Measurements from ENCODE around the gene CARD10.

Gene CARD10, protein sequence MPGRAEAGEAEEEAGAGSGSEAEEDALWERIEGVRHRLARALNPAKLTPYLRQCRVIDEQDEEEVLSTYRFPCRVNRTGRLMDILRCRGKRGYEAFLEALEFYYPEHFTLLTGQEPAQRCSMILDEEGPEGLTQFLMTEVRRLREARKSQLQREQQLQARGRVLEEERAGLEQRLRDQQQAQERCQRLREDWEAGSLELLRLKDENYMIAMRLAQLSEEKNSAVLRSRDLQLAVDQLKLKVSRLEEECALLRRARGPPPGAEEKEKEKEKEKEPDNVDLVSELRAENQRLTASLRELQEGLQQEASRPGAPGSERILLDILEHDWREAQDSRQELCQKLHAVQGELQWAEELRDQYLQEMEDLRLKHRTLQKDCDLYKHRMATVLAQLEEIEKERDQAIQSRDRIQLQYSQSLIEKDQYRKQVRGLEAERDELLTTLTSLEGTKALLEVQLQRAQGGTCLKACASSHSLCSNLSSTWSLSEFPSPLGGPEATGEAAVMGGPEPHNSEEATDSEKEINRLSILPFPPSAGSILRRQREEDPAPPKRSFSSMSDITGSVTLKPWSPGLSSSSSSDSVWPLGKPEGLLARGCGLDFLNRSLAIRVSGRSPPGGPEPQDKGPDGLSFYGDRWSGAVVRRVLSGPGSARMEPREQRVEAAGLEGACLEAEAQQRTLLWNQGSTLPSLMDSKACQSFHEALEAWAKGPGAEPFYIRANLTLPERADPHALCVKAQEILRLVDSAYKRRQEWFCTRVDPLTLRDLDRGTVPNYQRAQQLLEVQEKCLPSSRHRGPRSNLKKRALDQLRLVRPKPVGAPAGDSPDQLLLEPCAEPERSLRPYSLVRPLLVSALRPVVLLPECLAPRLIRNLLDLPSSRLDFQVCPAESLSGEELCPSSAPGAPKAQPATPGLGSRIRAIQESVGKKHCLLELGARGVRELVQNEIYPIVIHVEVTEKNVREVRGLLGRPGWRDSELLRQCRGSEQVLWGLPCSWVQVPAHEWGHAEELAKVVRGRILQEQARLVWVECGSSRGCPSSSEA

GRCh38 chr22:37519268-37520195, at the start of gene CARD10:
TSS of gene CARD10 (minus strand) at chr22:37519415. CDS start at chr22:37519200, 215 bp downstream.
- Mint-ChIP-seq H3K4me1 (peaks cover 7% of the 10 kb centered on the region), H3K36me3 (no peaks in the 10 kb centered on the region), H3K4me3 (peak within 1 kb of the TSS; percentile 71), H3K27me3 (peaks cover 75% of the 10 kb centered on the region), H3K27ac (no peak within 1 kb of the TSS), H3K9me3 (no peaks in the 10 kb centered on the region)
- ATAC-seq: peak; percentile 55

- Mint-ChIP-seq H3K4me1 (peaks cover 22% of the 10 kb centered on the region), H3K9me3 (no peaks in the 10 kb centered on the region), H3K4me3 (no peak overlapping the region), H3K27me3 (peaks cover 66% of the 10 kb centered on the region), H3K36me3 (no peaks in the 10 kb centered on the region), H3K27ac (no peak overlapping the region)
- no peak for ATAC-seq
These were observed 49.3 kb upstream of the CARD10 start for GRCh38 chr22:37568448-37569008.

DNA sequence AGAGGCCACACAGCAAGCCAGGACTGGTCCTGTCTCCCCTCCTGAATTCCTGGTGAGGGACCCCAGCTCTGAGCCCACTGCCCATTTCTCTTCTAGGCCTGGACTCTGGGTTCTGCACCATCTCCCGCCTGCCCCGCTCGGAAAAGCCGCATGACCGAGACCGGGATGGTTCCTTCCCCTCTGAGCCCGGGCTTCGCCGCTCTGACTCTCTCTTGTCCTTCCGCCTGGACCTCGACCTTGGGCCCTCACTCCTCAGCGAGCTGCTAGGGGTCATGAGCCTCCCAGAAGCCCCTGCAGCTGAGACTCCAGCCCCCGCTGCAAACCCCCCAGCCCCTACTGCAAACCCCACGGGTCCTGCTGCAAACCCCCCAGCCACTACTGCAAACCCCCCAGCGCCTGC, 48.8 kb upstream of the CARD10 start:
- Mint-ChIP-seq H3K36me3 (no peaks in the 10 kb centered on the region), H3K27me3 (peaks cover 70% of the 10 kb centered on the region), H3K4me1 (peaks cover 22% of the 10 kb centered on the region), H3K27ac (no peak overlapping the region), H3K9me3 (no peaks in the 10 kb centered on the region), H3K4me3 (no peak overlapping the region)
- no peak for ATAC-seq

DNA sequence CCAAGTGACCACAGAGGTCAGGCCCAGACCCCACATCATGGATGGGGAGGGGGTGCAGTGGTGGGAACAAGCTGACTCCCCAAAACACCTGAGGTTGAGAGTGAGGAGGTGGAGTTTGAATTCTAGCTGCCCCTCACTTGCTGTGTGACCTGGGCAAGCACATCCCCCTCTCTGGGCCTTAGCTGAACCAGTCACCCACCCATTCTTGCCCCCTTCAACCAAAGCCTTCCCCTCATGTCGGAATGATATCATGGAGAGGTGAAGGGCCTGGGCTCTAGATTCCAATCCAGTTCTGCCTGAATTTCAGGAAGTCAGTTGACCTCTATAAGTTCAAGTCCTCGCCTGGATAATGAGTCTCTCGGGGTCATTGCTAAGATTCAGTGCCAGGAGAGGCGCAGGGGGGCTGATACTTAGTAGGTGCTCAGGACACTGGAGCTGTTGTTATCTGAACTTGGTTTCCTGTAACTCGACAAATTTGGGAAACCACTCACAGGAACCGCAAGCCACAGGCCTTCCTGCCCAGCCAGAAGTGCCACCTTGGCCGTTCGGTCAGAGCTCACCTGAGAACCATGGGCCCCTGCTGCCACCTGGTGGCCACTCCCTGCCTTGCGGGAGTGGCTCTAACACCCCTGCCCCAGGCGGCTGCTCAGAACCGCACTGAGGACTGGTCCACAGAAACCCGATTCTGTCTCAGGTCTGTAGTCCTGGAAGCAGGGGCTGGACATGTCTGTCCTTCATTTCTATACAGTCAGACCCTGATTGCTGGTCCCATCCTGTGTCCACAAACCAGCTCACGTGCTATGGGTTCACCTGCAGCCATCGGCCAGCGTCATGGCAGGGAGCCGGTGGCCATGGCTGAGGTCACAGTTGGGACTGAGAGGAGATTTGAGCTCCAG, 47.9 kb upstream of the CARD10 start:
- H3K27ac Mint-ChIP-seq: peak overlapping the region; percentile 28
- peak overlapping the region; percentile 45 for H3K4me3 Mint-ChIP-seq
- no peaks in the 10 kb centered on the region for H3K9me3 Mint-ChIP-seq
- peaks cover 27% of the 10 kb centered on the region for H3K4me1 Mint-ChIP-seq
- peaks cover 75% of the 10 kb centered on the region for H3K27me3 Mint-ChIP-seq
- no peaks in the 10 kb centered on the region for H3K36me3 Mint-ChIP-seq
- ATAC-seq: peak; percentile 92

DNA sequence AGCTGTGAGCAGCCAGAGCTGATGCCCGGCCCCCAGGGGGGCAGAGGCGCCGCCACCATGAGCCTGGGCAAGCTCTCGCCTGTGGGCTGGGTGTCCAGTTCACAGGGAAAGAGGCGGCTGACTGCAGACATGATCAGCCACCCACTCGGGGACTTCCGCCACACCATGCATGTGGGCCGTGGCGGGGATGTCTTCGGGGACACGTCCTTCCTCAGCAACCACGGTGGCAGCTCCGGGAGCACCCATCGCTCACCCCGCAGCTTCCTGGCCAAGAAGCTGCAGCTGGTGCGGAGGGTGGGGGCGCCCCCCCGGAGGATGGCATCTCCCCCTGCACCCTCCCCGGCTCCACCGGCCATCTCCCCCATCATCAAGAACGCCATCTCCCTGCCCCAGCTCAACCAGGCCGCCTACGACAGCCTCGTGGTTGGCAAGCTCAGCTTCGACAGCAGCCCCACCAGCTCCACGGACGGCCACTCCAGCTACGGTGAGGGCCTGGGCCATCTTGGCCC, 47.2 kb upstream of the CARD10 start:
- Mint-ChIP-seq H3K4me1 (peaks cover 34% of the 10 kb centered on the region), H3K36me3 (no peaks in the 10 kb centered on the region), H3K27me3 (peaks cover 75% of the 10 kb centered on the region), H3K27ac (peak overlapping the region; percentile 28), H3K9me3 (no peaks in the 10 kb centered on the region), H3K4me3 (peak overlapping the region; percentile 45)
- ATAC-seq: peak; percentile 44

DNA sequence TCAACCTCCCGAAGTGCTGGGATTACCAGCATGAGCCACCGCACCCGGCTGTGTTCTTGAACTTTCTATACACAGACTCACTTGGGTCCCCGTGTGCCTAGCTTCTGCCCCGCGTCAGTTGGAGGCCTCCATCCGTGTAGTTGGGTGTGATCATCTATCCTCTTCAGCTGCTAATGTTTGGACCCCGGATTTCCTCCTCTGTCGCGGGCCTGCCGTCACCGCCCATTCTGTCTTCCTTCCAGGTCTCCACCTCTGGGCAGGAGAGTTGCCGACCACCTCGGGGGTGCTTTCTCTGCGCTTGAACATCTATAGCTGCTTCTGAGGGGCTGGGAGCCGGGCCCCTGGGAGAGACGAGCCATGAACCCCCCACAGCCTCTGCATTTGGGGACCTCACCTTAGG, 46.6 kb upstream of the CARD10 start:
- Mint-ChIP-seq H3K36me3 (no peaks in the 10 kb centered on the region), H3K4me3 (no peak overlapping the region), H3K9me3 (no peaks in the 10 kb centered on the region), H3K27ac (no peak overlapping the region), H3K4me1 (peaks cover 38% of the 10 kb centered on the region), H3K27me3 (peaks cover 74% of the 10 kb centered on the region)
- no peak for ATAC-seq

- H3K4me3 Mint-ChIP-seq: no peak overlapping the region
- no peak overlapping the region for H3K27ac Mint-ChIP-seq
- H3K27me3 Mint-ChIP-seq: peaks cover 66% of the 10 kb centered on the region
- H3K36me3 Mint-ChIP-seq: no peaks in the 10 kb centered on the region
- ATAC-seq: no peak
- peaks cover 38% of the 10 kb centered on the region for H3K4me1 Mint-ChIP-seq
- H3K9me3 Mint-ChIP-seq: no peaks in the 10 kb centered on the region
These were observed 45.0 kb upstream of the CARD10 start for GRCh38 chr22:37564111-37564711.

GRCh38 chr22:37563153-37564081, 44.2 kb upstream of the CARD10 start:
- Mint-ChIP-seq H3K4me1 (peaks cover 38% of the 10 kb centered on the region), H3K4me3 (no peak overlapping the region), H3K9me3 (no peaks in the 10 kb centered on the region), H3K27me3 (peaks cover 70% of the 10 kb centered on the region), H3K36me3 (no peaks in the 10 kb centered on the region), H3K27ac (no peak overlapping the region)
- ATAC-seq: no peak

DNA sequence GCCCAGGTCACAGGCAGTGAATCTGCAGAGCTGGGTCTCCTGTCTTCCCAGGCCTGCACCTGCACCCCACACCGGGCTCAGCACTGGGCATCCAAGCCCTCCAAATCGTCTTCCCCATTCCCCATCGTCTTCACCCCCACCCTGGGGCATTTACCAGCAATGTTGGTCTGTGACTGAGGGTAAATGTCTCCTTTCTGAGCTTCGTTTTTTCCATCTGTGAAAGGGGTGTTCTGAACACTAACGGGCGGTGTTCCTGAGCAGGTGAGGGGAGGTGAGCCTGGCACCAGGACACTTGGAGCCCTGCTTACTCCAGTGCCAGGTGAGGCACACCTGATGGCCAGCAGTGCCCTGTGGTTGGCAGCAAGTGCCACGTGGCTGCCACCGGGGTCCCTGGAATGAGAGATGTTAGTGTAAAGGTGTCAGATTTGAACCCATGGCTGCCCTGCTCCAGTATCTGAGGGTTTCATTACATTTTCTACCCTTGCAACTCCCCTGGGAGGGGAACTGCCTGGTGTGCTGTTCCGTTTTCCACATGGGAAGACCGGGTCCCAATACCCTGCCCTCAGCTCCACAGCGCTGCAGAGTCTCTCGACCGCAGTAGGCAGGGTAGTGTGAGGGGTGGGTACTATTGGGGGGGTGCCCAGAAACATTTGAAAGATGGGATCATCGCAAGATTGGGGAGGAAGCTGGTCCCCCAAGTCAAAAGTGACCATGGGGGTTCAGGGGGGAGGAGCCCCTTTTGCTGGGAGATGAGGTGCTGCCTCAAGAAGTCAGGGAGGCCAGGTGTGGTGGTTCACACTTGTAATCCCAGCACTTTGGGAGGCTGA, 43.0 kb upstream of the CARD10 start:
- Mint-ChIP-seq H3K9me3 (no peaks in the 10 kb centered on the region), H3K4me1 (peaks cover 33% of the 10 kb centered on the region), H3K4me3 (peak overlapping the region; percentile 53), H3K36me3 (no peaks in the 10 kb centered on the region), H3K27ac (no peak overlapping the region), H3K27me3 (peaks cover 70% of the 10 kb centered on the region)
- no peak for ATAC-seq

GRCh38 chr22:37561212-37562048, 42.2 kb upstream of the CARD10 start:
- peak; percentile 58 for ATAC-seq
- peaks cover 25% of the 10 kb centered on the region for H3K4me1 Mint-ChIP-seq
- H3K4me3 Mint-ChIP-seq: peak overlapping the region; percentile 67
- H3K36me3 Mint-ChIP-seq: no peaks in the 10 kb centered on the region
- H3K9me3 Mint-ChIP-seq: no peaks in the 10 kb centered on the region
- H3K27ac Mint-ChIP-seq: no peak overlapping the region
- H3K27me3 Mint-ChIP-seq: peaks cover 78% of the 10 kb centered on the region

GRCh38 chr22:37560608-37561211, 41.5 kb upstream of the CARD10 start:
- peak; percentile 37 for ATAC-seq
- Mint-ChIP-seq H3K27me3 (peaks cover 79% of the 10 kb centered on the region), H3K9me3 (no peaks in the 10 kb centered on the region), H3K27ac (no peak overlapping the region), H3K4me3 (peak overlapping the region; percentile 67), H3K36me3 (no peaks in the 10 kb centered on the region), H3K4me1 (peaks cover 17% of the 10 kb centered on the region)

Measured in stimulated activated memory B cell treated with anti-CD40 and anti-IgM and Interleukin-4, amounts not matched to agents 10 μg/mL and 1 μg/mL and 100 μg/mL, for 72 hours (primary cell).